ENCODE data around the gene HSD17B14. TPM values are rescaled to one million over a fixed set of nuclear protein-coding genes. Genes with fewer than 3 reads are reported as not detected.

HSD17B14 gene
- total RNA-seq, 2 experiments from 2014 or later, result 0.27 to 0.44 TPM

DNA sequence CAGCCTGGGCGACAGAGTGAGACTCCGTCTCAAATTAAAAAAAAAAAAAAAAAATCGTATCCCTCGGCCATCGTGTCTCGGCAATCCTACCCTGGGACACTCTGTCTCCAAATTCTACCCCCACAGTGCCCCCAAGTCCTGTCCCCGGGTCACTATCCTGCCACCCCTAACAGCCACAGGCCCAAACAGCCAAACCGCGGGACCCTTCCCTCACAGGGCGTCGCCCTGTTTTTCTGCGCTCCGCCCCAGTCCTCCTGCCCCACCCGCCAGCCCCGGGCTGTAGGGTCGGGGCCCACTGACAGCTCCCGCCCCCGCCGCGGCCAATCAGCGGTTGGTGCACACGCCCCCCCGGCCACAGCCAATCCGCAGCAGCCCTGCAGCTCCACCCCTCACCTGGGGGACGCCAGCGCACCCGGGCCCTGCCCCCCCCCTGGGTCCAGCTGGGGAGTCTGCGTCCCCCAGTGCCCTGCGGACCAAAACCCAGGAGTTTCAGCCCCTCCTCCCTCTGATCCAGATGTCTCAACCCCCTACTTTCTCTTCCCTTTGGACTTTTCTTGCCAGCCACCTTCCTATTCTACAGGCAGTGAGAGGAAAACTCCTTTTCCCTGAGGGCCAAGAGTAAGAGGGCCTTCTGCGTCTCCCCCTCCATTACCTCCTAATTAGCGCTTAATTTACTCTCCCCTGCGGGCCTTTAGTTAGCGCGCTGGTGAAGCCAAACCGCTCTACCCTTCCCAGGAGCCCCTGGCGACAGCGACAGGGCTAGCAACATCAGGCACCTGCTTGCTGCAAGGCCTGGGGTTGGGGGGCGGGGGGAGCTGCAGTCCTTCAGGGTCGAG lies 24.0 kb downstream of the HSD17B14 start:
- ChIA-PET POLR2A (no interaction called here), CTCF (interaction anchor here (0.6 to 2.8 kb wide), 7 partner anchors 9 to 161 kb away, joined by 3 to 17 read pairs (median 4); partner anchors contain the start of gene HSD17B14)

DNA sequence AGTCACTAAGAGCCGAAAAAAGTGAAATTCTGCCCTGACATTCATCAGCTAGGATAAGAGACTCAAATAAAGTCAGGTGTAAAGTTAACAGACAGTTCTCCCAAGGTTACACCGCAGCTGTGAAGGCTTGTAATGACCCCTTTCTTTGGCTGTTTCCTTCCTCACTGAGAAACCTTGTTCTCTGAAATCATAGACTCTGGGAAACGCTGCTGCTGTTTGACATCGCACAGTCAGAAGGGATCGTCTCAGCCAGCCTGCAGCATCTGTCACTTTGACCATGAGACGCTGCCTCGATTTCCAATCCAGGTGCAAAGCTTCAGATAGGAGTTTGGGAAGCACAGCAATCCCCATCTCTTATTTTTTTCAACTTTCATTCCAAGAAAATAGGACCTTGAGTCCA lies 26.1 kb downstream of the HSD17B14 start:
- ChIA-PET POLR2A (interaction anchor here (0.7 kb wide), 1 partner anchor 341 kb away, joined by 4 read pairs; no protein-coding TSS in a partner anchor), CTCF (interaction anchor here (0.6 to 1.5 kb wide), 3 partner anchors 22 to 435 kb away, joined by 3 to 6 read pairs (median 4); no protein-coding TSS in a partner anchor)

GRCh38 chr19:48807590-48808308 lies 28.5 kb downstream of the HSD17B14 start:
- CTCF ChIA-PET, result interaction anchor here (1.4 to 1.8 kb wide), 3 partner anchors 13 to 19 kb away, joined by 4 to 12 read pairs (median 5); no protein-coding TSS in a partner anchor
- POLR2A ChIA-PET, result no interaction called here

- POLR2A ChIA-PET, result interaction anchor here (0.6 kb wide), 1 partner anchor 835 kb away, joined by 3 read pairs; no protein-coding TSS in a partner anchor
Observed at GRCh38 chr19:48806818-48807589, 29.3 kb downstream of the HSD17B14 start.

GRCh38 chr19:48806518-48806817 lies 29.8 kb downstream of the HSD17B14 start:
- ChIA-PET POLR2A (no interaction called here), CTCF (interaction anchor here (0.8 to 1.5 kb wide), 3 partner anchors 11 to 153 kb away, joined by 3 to 12 read pairs (median 4); no protein-coding TSS in a partner anchor)

More at GRCh38 chr19:48806818-48807589, 29.3 kb downstream of the HSD17B14 start:
- CTCF ChIA-PET, result interaction anchor here (0.8 to 1.5 kb wide), 3 partner anchors 12 to 154 kb away, joined by 3 to 12 read pairs (median 4); no protein-coding TSS in a partner anchor

DNA sequence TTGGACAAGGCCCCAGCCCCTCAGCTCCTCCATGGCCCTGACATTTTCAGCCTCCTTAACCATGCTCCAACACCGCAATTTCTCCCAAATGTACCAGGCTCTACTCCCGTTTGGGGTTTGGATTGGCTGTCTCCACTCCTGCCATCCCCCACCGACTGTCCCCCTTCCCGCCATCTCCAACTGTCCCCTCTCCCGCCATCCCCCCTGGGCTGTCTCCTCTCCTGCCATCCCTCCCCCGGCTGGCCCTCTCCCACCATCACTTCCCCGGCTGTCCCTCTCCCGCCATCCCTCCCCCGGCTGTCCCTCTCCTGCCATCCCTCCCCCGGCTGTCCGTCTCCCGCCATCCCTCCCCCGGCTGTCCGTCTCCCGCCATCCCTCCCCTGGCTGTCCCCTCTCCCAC lies 30.8 kb downstream of the HSD17B14 start:
- ChIA-PET POLR2A (no interaction called here), CTCF (no interaction called here)

- ChIA-PET POLR2A (no interaction called here), CTCF (interaction anchor here (0.6 to 1.5 kb wide), 2 partner anchors 8 to 442 kb away, joined by 3 read pairs; no protein-coding TSS in a partner anchor)
Observed at GRCh38 chr19:48804496-48804895, 31.8 kb downstream of the HSD17B14 start.

DNA sequence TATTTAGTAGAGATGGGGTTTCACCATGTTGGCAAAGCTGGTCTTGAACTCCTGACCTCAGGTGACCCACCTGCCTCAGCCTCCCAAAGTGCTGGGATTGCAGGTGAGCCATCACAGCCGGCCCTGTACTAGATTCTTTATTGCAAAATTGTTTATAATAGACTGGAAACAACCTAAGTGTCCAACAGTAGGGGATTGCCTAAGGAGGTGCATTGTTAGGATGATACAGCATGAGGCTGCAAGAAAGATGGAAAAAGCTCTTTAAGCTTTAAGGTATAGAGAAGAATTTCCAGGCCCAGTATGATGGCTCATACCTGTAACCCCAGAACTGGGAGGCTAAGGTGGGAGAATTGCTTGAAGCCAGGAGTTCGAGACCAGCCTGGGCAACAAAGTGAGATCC lies 33.7 kb downstream of the HSD17B14 start:
- ChIA-PET POLR2A (no interaction called here), CTCF (interaction anchor here (0.5 to 0.7 kb wide), 2 partner anchors 77 to 396 kb away, joined by 3 to 4 read pairs; no protein-coding TSS in a partner anchor)

GRCh38 chr19:48799358-48800300 lies 36.7 kb downstream of the HSD17B14 start:
- POLR2A ChIA-PET, result no interaction called here

GRCh38 chr19:48798937-48799336 lies 37.4 kb downstream of the HSD17B14 start:
- ChIA-PET POLR2A (no interaction called here), CTCF (interaction anchor here (1.2 to 6.3 kb wide), 2 partner anchors 38 to 45 kb away, joined by 3 to 31 read pairs; partner anchors contain the start of gene HSD17B14)

More at GRCh38 chr19:48799358-48800300, 36.7 kb downstream of the HSD17B14 start:
- CTCF ChIA-PET, result interaction anchor here (1.2 to 6.3 kb wide), 2 partner anchors 37 to 44 kb away, joined by 3 to 31 read pairs; partner anchors contain the start of gene HSD17B14

DNA sequence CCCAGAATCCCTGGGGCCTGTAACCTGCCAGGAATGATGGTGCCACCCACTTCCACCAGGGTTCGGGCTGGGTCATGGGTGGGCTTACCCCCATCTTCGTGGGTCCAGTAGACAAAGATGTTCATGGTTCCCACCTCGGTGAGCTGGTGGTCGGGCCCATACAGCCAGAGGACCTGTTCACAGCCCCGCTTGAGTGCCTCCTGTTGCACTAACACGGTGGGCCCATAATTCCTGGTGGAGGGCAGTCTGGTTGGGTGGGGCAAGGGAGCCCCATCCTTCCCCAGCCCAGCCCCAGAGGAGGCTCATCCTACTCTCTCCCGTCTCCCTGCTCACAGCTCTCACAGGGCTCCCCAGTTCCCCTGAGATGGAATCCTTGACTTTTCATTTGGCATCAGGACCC lies 39.2 kb downstream of the HSD17B14 start:
- ChIA-PET POLR2A (no interaction called here), CTCF (interaction anchor here (1.1 to 6.3 kb wide), 3 partner anchors 39 to 48 kb away, joined by 4 to 31 read pairs (median 5); partner anchors contain the start of gene HSD17B14)

DNA sequence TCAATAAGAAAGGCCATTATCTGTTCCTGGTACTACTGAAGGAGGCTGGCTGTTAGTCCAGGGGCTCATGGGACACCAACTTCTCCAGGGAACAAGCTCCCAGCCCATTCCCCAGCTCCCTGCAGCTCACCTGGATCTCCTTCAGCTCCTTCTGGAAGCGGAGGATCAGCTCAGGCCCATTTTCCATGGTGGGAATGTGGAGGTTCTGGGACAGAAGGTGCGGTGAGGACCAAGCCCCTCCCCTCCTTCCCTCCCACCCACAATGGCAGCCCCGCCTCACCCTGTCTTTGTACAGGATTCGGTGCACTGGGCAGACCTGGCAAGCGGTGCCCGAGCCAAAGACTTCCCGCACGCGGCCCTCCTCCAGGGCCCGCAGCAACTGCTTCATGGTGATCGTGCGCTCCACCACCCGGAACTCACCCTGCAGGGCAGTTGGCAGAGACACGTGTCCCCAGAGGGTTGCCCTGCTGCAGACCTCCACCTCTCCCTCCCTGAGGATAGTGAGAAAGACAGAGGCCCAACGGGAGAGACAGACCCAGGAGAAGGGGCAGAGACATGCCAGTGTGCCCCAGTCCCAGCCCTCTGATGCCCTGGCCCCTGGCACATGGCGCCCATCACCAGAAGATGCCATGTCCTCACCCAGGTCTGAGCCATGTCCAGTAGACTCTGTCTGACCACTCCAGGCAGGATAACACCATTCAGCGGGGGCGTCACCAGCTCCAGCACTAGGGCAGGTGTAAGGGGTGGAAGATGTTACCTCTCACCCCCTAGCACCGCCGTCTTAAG lies 39.8 kb downstream of the HSD17B14 start:
- ChIA-PET CTCF (interaction anchor here (1.4 to 6.3 kb wide), 6 partner anchors 12 to 260 kb away, joined by 3 to 33 read pairs (median 8); partner anchors contain the start of genes GYS1, HSD17B14 and RUVBL2), POLR2A (interaction anchor here (0.6 to 1.5 kb wide), 2 partner anchors 171 to 211 kb away, joined by 6 to 8 read pairs; no protein-coding TSS in a partner anchor)

DNA sequence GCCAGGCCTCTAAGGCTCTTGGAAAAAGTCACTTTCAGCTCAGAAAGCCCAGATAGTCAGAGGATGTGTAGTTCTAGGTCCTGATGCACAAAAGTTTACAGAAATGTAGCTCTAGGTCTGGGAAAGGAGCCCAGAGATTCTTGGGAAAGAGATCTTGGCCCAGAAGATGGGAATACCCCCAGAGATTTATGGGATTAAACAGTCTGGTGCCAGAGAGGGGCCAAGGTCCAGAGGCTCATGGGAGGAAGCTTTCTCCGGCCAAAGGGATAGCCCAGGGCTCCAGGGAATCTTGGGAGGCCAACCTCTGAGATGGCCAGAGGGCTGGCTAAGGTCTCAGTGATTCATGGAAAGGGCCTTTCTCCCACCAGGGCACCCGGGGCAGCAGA lies 40.6 kb downstream of the HSD17B14 start:
- CTCF ChIA-PET, result interaction anchor here (0.6 to 6.3 kb wide), 17 partner anchors 9 to 261 kb away, joined by 3 to 33 read pairs (median 3); partner anchors contain the start of genes BCAT2, GYS1, HSD17B14 and RUVBL2
- POLR2A ChIA-PET, result interaction anchor here (0.5 to 1.5 kb wide), 5 partner anchors 79 to 211 kb away, joined by 3 to 8 read pairs (median 4); partner anchors contain the start of gene FTL

DNA sequence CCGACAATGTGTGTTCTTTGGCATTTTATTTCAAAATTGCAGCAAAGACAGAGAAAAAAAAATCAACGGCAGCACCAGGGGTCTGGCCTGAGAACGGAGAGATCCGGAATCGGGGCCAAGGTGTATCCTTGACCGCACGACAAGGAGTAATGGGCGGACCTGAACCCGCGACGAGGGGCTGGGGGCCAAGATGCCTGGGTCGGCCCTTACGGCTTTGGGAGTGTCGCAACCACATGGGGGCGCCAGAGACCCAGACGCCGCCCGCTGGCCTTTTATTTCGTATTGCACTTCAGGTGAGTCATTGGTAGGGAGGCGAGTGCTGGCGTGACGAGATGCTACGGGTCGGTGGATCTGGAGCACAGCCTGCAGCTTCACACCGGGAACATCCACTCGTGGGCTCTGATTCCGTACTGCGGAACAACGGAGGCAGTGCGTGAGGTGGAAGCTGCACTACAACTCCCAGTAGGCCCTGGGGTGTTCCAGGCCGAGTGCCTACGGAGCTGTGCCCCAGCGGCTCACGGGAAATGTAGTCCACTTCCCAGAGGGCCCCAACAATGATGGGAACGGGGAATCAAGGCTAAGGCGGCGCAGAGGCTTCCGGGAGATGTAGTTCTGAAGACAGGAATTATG lies 41.1 kb downstream of the HSD17B14 start:
- ChIA-PET POLR2A (interaction anchor here (0.5 to 1.5 kb wide), 4 partner anchors 80 to 172 kb away, joined by 3 to 8 read pairs (median 4); partner anchors contain the start of gene FTL), CTCF (interaction anchor here (0.6 to 6.3 kb wide), 18 partner anchors 9 to 261 kb away, joined by 3 to 33 read pairs (median 4); partner anchors contain the start of genes BCAT2, GYS1, HSD17B14 and RUVBL2)

DNA sequence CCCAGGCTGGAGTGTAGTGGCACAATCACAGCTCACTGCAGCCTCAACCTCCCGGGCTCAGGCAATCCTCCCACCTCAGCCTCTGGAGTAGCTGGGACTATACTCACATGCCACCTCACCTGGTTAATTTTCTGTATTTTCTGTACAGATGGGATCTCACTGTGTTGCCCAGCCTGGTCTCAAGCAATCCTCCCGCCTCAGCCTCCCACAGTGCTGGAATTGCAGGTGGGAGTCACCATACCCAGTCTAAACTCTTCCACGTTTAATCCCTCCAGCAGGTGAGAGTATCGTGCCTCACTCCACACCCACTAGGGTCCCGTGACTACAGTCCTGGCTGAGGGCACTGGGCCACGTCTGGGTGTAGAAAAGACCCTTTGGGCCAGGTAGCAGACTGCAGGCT lies 42.0 kb downstream of the HSD17B14 start:
- CTCF ChIA-PET, result interaction anchor here (0.6 to 6.3 kb wide), 8 partner anchors 13 to 176 kb away, joined by 3 to 33 read pairs (median 5); partner anchors contain the start of genes BCAT2 and HSD17B14
- POLR2A ChIA-PET, result no interaction called here

DNA sequence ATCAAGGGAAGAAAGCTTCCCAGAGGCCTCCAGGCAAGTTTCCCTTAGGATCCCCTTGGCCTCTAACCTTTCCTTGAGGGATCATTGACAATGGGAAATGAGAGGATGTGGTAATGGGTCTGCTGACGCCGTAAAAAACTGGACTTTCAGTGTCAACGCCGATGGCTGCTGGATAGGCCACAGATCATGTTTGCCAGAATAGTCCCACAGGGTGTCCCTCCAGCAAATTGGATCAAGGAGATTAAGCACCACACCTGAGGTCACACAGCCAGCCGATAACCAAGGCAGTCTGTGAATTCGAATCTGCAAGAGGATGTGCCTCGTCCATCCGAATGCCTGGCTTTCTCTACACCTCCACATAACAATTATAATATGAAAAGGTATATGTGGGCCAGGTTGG lies 43.0 kb downstream of the HSD17B14 start:
- POLR2A ChIA-PET, result no interaction called here
- CTCF ChIA-PET, result interaction anchor here (1.4 to 6.3 kb wide), 5 partner anchors 19 to 177 kb away, joined by 3 to 33 read pairs (median 17); partner anchors contain the start of genes BCAT2 and HSD17B14

Data from activated CD8-positive, alpha-beta memory T cell treated with anti-CD3 and anti-CD28 coated beads for 36 hours (primary cell).